Measurements from ENCODE around the gene NOC4L. TPM values are rescaled to one million over a fixed set of nuclear protein-coding genes. Genes with fewer than 3 reads are reported as not detected.

The NOC4L gene
- polyA plus RNA-seq, 1 of the 3 experiments (the other 2 are of a cell fraction): 12.9 TPM

GRCh38 chr12:132130690-132131089 lies 13.6 kb upstream of the NOC4L start:
- Histone ChIP-seq H3K9me3 (no peaks in the 10 kb centered on the region), H3K9ac (no peak overlapping the region), H3F3A (replicated peaks; ENCODE audit: insufficient read depth) (peaks cover 9% of the 10 kb centered on the region), H4K20me1 (ENCODE audit: insufficient read depth) (no peaks in the 10 kb centered on the region), H3K9me2 (no peaks in the 10 kb centered on the region), H3K4me2 (no peak overlapping the region), H2AFZ (ENCODE audit: low read depth) (no peak overlapping the region), H3K79me2 (ENCODE audit: insufficient read depth) (no peaks in the 10 kb centered on the region), H3K27ac (ENCODE audit: low read depth in 2 of 2, low read length in 1 of 2) (no peak overlapping the region), H3K27me3 (ENCODE audit: insufficient read depth) (no peaks in the 10 kb centered on the region), H3K4me3 (ENCODE audit: low read depth in 2 of 2, low read length in 1 of 2) (no peak overlapping the region), H3K36me3 (replicated peaks in 1 of 2; ENCODE audit: control insufficient read depth in 1 of 2, insufficient read depth in 2 of 2, low read length in 1 of 2) (peaks cover 37 to 41% of the 10 kb centered on the region in 2 experiments), H3K4me1 (ENCODE audit: control insufficient read depth in 1 of 2, insufficient read depth in 2 of 2, low read depth in 1 of 2, low read length in 1 of 2) (no peaks in the 10 kb centered on the region)
- whole genome bisulfite sequencing (ENCODE audit: low lambda C conversion rate): 98% methylated on average over 9 of the region's 14 CpGs
- TF ChIP-seq GATA2 (CRISPR knock-in tag; IDR thresholded peaks at IDR 0.05): no peak
- no peak for TF ChIP-seq USF2 (IDR thresholded peaks at IDR 0.05; ENCODE audit: borderline replicate concordance, low read depth, low read length)
- TF ChIP-seq, protein P1, sequence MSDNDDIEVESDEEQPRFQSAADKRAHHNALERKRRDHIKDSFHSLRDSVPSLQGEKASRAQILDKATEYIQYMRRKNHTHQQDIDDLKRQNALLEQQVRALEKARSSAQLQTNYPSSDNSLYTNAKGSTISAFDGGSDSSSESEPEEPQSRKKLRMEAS (IDR thresholded peaks at IDR 0.05; ENCODE audit: low read depth): no peak
- no peak for TF ChIP-seq SIN3A (IDR thresholded peaks at IDR 0.05; ENCODE audit: borderline replicate concordance, low read depth, low read length)
- TF ChIP-seq MXI1 (IDR thresholded peaks at IDR 0.05; ENCODE audit: low read depth, low read length): no peak
- TF ChIP-seq CTCF (IDR thresholded peaks at IDR 0.05): no peak
- TF ChIP-seq FOXM1 (IDR thresholded peaks at IDR 0.05; ENCODE audit: low read depth): no peak
- no peak for TF ChIP-seq CHD2 (IDR thresholded peaks at IDR 0.05; ENCODE audit: low read length, partially characterized antibody)
- TF ChIP-seq ELF1 (IDR thresholded peaks at IDR 0.05): no peak
- no peak for TF ChIP-seq SMC3 (IDR thresholded peaks at IDR 0.05; ENCODE audit: low read depth, low read length)
- no peak for TF ChIP-seq TAF1 (IDR thresholded peaks at IDR 0.05; ENCODE audit: borderline replicate concordance, low read depth, low read length)
- no peak for TF ChIP-seq FOXJ3 (CRISPR knock-in tag; IDR thresholded peaks at IDR 0.05)
- no peak for TF ChIP-seq EP300 (IDR thresholded peaks at IDR 0.05; ENCODE audit: borderline replicate concordance in 1 of 2, low read depth in 1 of 2, low read length in 1 of 2)
- no peak for TF ChIP-seq GABPA (IDR thresholded peaks at IDR 0.05; ENCODE audit: low read depth)
- TF ChIP-seq RFX5 (IDR thresholded peaks at IDR 0.05; ENCODE audit: low read length): no peak
- TF ChIP-seq, protein P2, sequence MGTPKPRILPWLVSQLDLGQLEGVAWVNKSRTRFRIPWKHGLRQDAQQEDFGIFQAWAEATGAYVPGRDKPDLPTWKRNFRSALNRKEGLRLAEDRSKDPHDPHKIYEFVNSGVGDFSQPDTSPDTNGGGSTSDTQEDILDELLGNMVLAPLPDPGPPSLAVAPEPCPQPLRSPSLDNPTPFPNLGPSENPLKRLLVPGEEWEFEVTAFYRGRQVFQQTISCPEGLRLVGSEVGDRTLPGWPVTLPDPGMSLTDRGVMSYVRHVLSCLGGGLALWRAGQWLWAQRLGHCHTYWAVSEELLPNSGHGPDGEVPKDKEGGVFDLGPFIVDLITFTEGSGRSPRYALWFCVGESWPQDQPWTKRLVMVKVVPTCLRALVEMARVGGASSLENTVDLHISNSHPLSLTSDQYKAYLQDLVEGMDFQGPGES (IDR thresholded peaks at IDR 0.05; ENCODE audit: low read depth, low read length): no peak
- ChIA-PET POLR2A (no interaction called here), CTCF (interaction anchor here (1.1 to 2.0 kb wide), 3 partner anchors 9 to 150 kb away, joined by 3 to 5 read pairs (median 3); no protein-coding TSS in a partner anchor)
- no peak for DNase-seq

Measured in SK-N-SH (cell line).